Esophagus (tissue), 2 donors: ENCODE results near the gene RBKS. TPM values are rescaled to one million over a fixed set of nuclear protein-coding genes. Genes with fewer than 3 reads are reported as not detected.

Experiments
- H3K27ac ChIP-seq, 2 donors: one replicate each; pipeline ENCODE4 v1.5.1; 2013; ENCODE audit warnings: low read depth in 2 of 2, mild to moderate bottlenecking in 2 of 2, inconsistent platforms in 1 of 2, low read length in 1 of 2, moderate library complexity in 1 of 2
- H3K27me3 ChIP-seq, 2 donors: one replicate each; pipeline ENCODE4 v1.6.1; 2013; ENCODE audit warnings: low read length in 2 of 2, control low read depth in 1 of 2, mild to moderate bottlenecking in 1 of 2; ENCODE audit not compliant: insufficient read depth in 2 of 2, control insufficient read depth in 1 of 2
- H3K36me3 ChIP-seq, 2 donors: one replicate each; pipeline ENCODE4 v1.6.1; 2013; ENCODE audit warnings: low read length in 1 of 2; ENCODE audit not compliant: control insufficient read depth in 2 of 2, insufficient read depth in 2 of 2
- H3K4me1 ChIP-seq, 2 donors: one replicate each; pipeline ENCODE4 v1.6.1; 2013; ENCODE audit warnings: low read length in 1 of 2; ENCODE audit not compliant: control insufficient read depth in 2 of 2, insufficient read depth in 2 of 2
- H3K4me3 ChIP-seq, 2 donors: one replicate each; pipeline ENCODE4 v1.5.1; 2013; ENCODE audit warnings: low read length in 2 of 2, mild to moderate bottlenecking in 2 of 2, low read depth in 1 of 2, moderate library complexity in 1 of 2
- H3K9me3 ChIP-seq, 2 donors: one replicate each; pipeline ENCODE4 v1.6.1; 2013; ENCODE audit warnings: mild to moderate bottlenecking in 2 of 2, low read depth in 1 of 2, low read length in 1 of 2, moderate library complexity in 1 of 2; ENCODE audit not compliant: control insufficient read depth in 2 of 2, insufficient read depth in 1 of 2
- WGBS, 2 donors: extraction: QIAGEN DNeasy Blood & Tissue Kit; methylation state at CpG; one replicate each; pipeline ENCODE4 v1.1.7; 2013; 5-methylcytosine and 5-hydroxymethylcytosine counted together
- polyA plus RNA-seq, 2 donors: library from polyadenylated mRNA; stranded (reverse); fragments of 200-250 nt; gene quantifications; one replicate each; pipeline ENCODE4 v1.2.3, GENCODE V29; 2013
- donor health status: healthy with polysubstance abuse.
- donor health status: Bipolar disorder and iron deficiency.

Gene RBKS
- polyA plus RNA-seq, 2 donors, result 2.6 to 2.8 TPM

DNA sequence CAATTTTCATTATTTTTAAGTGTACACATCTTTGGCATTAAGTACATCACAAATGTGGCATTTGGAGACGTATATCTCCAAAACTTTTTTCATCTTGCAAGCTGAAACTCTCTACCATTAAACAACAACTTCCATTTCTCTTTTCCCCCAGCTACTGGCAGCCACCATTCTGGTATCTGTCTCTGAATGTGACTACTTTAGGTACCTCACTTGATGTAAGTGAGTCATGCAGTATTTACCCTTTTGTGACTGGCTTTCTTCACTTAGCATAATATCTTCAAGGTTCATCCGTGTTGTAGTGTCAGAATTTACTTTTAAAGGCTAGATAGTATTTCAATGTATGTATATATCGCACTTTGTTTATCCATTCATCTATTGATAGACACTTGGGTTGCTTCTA is 17.4 kb upstream of the RBKS start:
- Histone ChIP-seq H3K4me1 (no peaks in the 10 kb centered on the region), H3K4me3 (no peak overlapping the region), H3K27me3 (no peaks in the 10 kb centered on the region), H3K36me3 (no peaks in the 10 kb centered on the region), H3K27ac (no peak overlapping the region), H3K9me3 (no peaks in the 10 kb centered on the region)
- WGBS, 2 donors, result 58 to 59% methylated on average over 3 of the region's 3 CpGs

DNA sequence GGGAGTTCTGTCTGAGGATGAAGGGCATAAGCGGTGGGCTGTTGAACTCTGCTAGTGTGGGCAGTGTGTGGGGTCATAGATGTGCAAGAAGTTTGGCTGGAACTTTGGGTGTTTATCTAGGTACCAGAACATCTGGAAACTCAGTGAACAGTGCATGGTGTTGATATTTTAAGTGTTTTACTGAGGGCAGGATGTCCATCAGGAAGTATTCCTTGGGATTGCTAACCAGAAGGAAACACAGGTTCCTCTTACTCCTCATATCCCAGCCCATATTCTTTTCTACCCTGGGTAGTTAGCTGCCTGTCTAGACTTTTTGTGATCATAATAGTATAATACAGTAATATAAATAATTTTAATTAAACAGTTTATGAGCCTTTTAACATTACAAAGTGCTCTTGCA is 15.9 kb upstream of the RBKS start:
- WGBS, 2 donors, result 87 to 90% methylated on average over 1 of the region's 1 CpG
- H3K36me3 ChIP-seq, result no peaks in the 10 kb centered on the region
- no peaks in the 10 kb centered on the region for H3K4me1 ChIP-seq
- no peak overlapping the region for H3K4me3 ChIP-seq
- no peaks in the 10 kb centered on the region for H3K27me3 ChIP-seq
- no peaks in the 10 kb centered on the region for H3K9me3 ChIP-seq
- no peak overlapping the region for H3K27ac ChIP-seq

DNA sequence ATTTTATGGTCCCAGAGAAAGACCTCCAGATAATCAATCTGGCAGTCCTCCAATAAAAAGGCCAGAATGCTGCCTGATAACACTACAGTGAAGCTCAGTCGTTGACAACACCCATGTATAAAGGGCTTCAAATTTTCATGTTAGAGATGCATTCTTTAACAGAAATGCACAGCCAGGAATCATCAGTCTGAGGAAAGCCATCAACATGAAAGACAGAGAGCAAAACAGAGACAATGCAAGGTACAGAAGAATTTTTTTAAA is 14.1 kb upstream of the RBKS start:
- Histone ChIP-seq H3K36me3 (no peaks in the 10 kb centered on the region), H3K9me3 (no peaks in the 10 kb centered on the region), H3K27me3 (no peaks in the 10 kb centered on the region), H3K27ac (no peak overlapping the region), H3K4me1 (no peaks in the 10 kb centered on the region), H3K4me3 (no peak overlapping the region)
- 85 to 93% methylated on average over 1 of the region's 1 CpG for WGBS, 2 donors

DNA sequence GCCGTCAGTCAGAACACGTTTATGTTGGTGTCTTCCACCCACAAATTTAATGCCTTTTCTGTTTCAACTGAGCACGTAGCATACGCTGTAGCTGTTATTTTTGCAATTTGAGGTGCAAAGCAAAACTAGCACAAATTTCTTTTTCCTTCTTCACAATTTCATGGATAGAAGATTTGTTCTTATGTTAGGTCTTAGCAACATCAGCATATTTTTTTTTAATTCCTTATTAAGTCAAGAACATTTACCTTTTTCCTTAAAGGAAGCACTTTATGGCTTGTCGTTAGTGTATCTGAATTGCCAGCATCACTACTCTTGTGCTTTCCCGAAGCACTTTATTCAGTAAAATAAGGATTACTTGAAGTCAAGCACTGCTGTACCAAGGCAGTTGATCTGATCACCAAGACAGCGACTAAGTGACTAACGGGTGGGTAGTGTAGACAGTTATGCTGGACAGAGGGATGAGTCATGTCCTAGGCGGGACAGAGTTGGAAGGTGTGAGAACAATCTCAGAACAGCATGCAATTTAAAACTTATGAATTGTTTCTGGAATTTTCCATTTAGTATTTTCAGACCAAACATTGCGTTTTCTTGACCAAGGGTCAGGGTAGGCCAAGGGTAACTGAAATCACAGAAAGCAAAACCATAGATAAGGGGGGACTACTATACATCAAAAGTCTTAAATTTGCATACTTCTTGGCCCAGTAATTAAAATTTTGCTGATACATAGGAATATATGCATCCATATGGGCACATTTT is 13.6 kb upstream of the RBKS start:
- no peaks in the 10 kb centered on the region for H3K36me3 ChIP-seq
- no peaks in the 10 kb centered on the region for H3K9me3 ChIP-seq
- no peaks in the 10 kb centered on the region for H3K4me1 ChIP-seq
- no peak overlapping the region for H3K27ac ChIP-seq
- 90 to 92% methylated on average over 10 of the region's 10 CpGs for WGBS, 2 donors
- no peaks in the 10 kb centered on the region for H3K27me3 ChIP-seq
- H3K4me3 ChIP-seq, result no peak overlapping the region

DNA sequence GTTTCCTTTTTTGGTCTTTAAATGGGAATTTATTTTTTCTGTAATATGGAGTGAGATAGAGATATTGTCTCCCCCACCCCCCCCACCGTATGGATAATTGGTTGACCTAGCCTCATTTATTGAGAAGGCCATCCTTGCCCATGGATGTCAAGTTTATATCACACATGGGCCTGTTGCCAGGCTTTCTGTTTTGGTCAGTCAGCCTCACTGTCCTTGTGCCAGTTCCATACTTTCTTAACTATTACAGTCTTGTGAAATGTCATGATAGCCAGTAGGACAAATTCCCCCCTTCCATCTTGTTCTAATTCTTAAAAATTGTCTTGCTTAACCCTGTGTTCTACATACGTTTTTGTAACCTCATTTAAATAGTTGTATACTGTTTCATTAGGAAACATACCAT is 12.8 kb upstream of the RBKS start:
- Histone ChIP-seq H3K4me3 (no peak overlapping the region), H3K9me3 (no peaks in the 10 kb centered on the region), H3K27me3 (no peaks in the 10 kb centered on the region), H3K27ac (no peak overlapping the region), H3K4me1 (no peaks in the 10 kb centered on the region), H3K36me3 (no peaks in the 10 kb centered on the region)
- 78 to 83% methylated on average over 2 of the region's 2 CpGs for WGBS, 2 donors

DNA sequence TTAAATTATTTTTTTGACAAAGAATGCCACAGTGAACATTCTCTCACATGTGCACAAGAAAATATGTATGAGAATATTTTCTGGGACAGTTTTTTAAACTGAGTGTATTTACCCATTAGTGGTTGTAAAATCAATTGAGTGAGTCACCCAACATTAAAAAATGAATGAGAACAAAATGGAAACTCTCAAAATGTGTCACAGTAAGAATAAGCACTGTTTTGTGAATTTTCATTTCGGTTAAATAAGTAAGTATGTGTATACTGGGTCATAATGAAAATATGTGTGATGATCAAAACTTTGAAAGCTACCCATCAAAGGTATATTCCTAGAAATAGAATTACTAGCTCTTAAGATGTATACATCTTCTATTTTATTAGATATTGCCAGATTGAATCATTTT is 11.9 kb upstream of the RBKS start:
- H3K4me3 ChIP-seq, result no peak overlapping the region
- no peak overlapping the region for H3K27ac ChIP-seq
- H3K4me1 ChIP-seq, result no peaks in the 10 kb centered on the region
- WGBS, 2 donors, result 79 to 81% methylated on average over 1 of the region's 1 CpG
- no peaks in the 10 kb centered on the region for H3K36me3 ChIP-seq
- no peaks in the 10 kb centered on the region for H3K27me3 ChIP-seq
- H3K9me3 ChIP-seq, result no peaks in the 10 kb centered on the region

DNA sequence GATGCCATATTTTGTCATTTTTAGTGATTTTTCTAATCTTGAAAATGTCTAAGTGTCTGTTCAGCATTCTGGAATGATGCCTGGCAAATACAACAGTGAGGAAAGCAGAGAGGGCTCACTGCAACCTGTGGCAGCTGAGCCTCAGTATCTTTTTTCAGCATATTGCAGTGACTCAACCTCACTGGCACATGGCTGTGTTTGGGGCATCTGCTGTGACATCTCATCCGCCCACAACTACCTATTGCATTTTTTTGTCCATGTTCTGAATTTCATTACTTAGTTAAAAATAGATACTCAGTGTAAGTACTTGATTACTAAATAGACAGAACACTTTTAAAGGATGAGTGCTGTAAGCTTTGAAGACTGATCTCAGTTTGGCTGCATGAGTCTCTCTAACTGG is 11.0 kb upstream of the RBKS start:
- WGBS, 2 donors, result 76 to 86% methylated on average over 1 of the region's 1 CpG
- H3K27ac ChIP-seq, result no peak overlapping the region
- H3K36me3 ChIP-seq, result peaks cover 0 to 5% of the 10 kb centered on the region in 2 donors
- H3K9me3 ChIP-seq, result no peaks in the 10 kb centered on the region
- no peaks in the 10 kb centered on the region for H3K4me1 ChIP-seq
- no peak overlapping the region for H3K4me3 ChIP-seq
- H3K27me3 ChIP-seq, result no peaks in the 10 kb centered on the region

DNA sequence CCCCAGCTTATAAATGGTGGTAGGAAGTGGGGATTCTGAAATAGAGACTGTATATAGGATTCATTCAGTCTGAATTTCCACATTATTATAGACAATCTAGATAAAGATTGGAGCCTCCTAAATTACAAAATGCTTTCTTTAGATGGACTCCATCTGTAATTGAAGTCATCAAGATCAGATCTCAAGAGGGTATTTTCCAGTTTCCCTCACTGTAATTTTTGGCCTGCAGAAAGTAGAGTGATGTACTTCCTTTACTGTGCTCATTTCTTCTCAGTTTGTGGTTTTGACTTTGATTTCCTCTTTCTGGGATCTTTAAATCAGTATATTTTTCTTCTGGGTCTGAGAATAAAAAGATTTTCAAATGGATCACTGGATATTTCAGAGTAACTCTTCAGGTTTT is 7.5 kb upstream of the RBKS start:
- Histone ChIP-seq H3K9me3 (no peaks in the 10 kb centered on the region), H3K4me3 (no peak overlapping the region), H3K27me3 (no peaks in the 10 kb centered on the region), H3K4me1 (no peaks in the 10 kb centered on the region), H3K36me3 (peaks cover 4 to 5% of the 10 kb centered on the region in 2 donors), H3K27ac (no peak overlapping the region)

DNA sequence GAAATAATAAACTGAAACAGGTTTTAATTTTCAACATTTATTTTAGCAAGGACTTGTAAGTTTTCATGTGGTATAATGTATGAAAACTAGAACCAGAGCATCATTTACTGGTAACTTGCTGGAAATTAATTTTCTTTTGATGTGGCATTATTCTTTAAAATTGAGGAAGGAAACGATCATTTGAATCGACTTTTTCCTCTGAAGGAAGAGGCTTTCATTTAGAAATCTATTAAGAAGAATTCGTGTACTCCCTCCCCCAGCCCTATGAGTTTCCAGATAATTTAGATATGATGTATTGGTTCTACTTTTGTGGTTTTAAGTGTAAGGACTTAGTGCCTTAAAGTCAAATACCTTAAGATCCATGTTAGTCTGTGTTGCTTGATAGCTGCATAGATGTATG is 2.8 kb upstream of the RBKS start:
- Histone ChIP-seq H3K36me3 (peaks cover 4 to 5% of the 10 kb centered on the region in 2 donors), H3K27ac (no peak overlapping the region), H3K4me1 (no peaks in the 10 kb centered on the region), H3K9me3 (no peaks in the 10 kb centered on the region), H3K4me3 (no peak overlapping the region), H3K27me3 (no peaks in the 10 kb centered on the region)
- WGBS, 2 donors, result 51 to 58% methylated on average over 3 of the region's 3 CpGs

DNA sequence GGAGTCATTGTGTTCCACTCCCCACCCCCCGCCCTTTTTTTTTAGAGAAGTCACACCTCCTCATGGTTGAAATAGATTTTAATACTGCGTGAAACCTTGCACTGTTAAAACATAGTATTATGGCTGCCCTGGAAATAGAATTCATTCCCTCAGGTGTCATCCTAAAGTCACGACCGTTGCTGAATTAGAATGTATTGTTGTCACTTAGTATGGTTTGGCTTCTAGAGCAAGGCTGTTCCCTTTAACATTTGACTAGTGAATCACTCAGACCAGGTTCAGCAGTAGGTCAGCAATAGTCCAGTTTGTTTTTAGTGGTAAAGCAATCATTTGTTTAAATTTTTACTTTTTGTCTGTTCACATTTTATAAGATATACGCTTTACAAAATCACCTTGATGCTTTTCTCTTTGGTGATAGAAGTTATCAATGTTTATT is 1.5 kb upstream of the RBKS start:
- Histone ChIP-seq H3K27ac (peak overlapping the region in 1 of 2 donors; percentile 76), H3K27me3 (no peaks in the 10 kb centered on the region), H3K36me3 (peaks cover 2 to 4% of the 10 kb centered on the region in 2 donors), H3K9me3 (no peaks in the 10 kb centered on the region), H3K4me1 (no peaks in the 10 kb centered on the region), H3K4me3 (peak overlapping the region in 1 of 2 donors; percentile 11)
- WGBS, 2 donors, result 67% methylated on average over 5 of the region's 5 CpGs
